Measurements from ENCODE around the gene SGCE.
A peak's percentile ranks its signal among the peaks of the same experiment; 100 is the strongest.

SGCE gene

DNA sequence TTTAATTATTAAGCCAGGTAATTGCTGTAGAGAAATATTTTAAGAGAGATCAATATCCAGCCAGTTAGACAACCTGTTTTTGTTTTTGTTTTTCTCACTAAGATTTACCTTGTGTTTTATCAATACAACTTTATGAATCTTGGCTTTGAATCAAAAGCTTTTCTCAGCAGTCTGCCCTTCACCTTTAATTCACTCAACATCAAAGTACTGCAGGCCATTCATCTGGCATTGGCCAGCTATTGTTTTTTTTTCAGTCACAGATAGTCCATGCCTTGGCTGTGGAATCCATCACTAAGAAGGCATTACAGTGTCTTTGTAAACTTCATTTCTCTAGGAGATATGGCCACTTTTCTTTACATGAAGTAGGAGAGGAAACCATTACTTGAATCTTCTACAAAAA is 20.2 kb downstream of the SGCE start:
- no peak overlapping the region for H3K4me3 ChIP-seq (ENCODE audit: low read length)
- DNase-seq (ENCODE audit: low read depth): no peak
- TF ChIP-seq, protein P1, sequence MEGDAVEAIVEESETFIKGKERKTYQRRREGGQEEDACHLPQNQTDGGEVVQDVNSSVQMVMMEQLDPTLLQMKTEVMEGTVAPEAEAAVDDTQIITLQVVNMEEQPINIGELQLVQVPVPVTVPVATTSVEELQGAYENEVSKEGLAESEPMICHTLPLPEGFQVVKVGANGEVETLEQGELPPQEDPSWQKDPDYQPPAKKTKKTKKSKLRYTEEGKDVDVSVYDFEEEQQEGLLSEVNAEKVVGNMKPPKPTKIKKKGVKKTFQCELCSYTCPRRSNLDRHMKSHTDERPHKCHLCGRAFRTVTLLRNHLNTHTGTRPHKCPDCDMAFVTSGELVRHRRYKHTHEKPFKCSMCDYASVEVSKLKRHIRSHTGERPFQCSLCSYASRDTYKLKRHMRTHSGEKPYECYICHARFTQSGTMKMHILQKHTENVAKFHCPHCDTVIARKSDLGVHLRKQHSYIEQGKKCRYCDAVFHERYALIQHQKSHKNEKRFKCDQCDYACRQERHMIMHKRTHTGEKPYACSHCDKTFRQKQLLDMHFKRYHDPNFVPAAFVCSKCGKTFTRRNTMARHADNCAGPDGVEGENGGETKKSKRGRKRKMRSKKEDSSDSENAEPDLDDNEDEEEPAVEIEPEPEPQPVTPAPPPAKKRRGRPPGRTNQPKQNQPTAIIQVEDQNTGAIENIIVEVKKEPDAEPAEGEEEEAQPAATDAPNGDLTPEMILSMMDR (IDR thresholded peaks at IDR 0.05; ENCODE audit: insufficient read depth, low read depth, low read length, missing control alignments): no peak

DNA sequence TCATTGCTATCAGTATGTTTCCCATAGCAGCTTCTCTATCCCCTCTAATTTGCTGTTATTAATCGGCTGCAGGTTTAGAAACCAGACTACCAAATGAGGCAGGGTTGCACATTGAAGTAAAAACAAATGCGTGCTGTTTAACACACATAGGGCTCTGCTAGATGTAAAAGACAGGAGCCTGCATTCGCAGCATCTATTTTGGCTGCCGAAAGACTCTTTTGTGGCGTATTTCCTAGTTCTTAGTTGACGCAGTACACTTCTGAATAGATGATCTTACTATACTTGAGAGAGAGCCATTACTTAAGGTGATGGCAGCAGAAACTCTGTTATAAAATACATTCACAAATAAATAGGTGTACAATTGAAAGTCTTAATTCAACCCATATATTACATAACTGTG is 21.4 kb downstream of the SGCE start:
- DNase-seq (ENCODE audit: low read depth): no peak
- no peak overlapping the region for H3K4me3 ChIP-seq (ENCODE audit: low read length)
- TF ChIP-seq, protein P1 (IDR thresholded peaks at IDR 0.05; ENCODE audit: insufficient read depth, low read depth, low read length, missing control alignments): no peak

DNA sequence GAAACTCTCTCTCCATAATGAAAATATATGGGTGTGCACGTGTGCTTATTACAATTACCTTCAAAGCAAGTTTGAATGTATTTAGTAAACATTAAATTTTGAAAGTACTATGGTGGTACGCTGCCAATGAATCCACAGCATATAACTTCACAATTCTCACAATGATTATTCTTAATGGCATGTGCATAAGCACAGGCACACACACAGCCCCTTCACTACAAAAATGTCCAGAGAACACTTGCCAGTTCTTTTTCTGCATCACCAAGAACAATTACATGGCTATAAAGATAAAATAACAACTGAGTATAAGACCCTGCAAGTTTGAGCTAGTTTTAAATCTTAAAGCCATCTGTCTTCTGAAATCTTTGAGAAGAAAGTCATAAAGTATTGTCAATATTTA is 22.2 kb downstream of the SGCE start:
- no peak overlapping the region for H3K4me3 ChIP-seq (ENCODE audit: low read length)
- no peak for DNase-seq (ENCODE audit: low read depth)
- TF ChIP-seq, protein P1 (IDR thresholded peaks at IDR 0.05; ENCODE audit: insufficient read depth, low read depth, low read length, missing control alignments): no peak

DNA sequence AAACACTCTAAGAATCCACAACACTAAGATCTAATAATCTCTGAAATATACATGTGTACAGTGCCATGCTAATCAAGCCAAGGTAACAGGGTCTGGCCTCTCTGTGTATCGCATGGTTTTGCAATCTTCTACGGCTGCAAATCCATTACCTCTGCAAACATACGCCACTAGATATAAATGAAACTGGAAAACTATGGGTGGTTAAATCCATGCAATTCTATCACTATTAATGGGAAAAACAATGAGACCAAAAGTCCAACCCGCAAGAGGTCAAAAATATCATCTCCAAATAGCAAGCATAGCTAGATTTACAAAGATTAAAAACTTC is 23.0 kb downstream of the SGCE start:
- H3K4me3 ChIP-seq (ENCODE audit: low read length): no peak overlapping the region
- TF ChIP-seq, protein P1 (IDR thresholded peaks at IDR 0.05; ENCODE audit: insufficient read depth, low read depth, low read length, missing control alignments): no peak

DNA sequence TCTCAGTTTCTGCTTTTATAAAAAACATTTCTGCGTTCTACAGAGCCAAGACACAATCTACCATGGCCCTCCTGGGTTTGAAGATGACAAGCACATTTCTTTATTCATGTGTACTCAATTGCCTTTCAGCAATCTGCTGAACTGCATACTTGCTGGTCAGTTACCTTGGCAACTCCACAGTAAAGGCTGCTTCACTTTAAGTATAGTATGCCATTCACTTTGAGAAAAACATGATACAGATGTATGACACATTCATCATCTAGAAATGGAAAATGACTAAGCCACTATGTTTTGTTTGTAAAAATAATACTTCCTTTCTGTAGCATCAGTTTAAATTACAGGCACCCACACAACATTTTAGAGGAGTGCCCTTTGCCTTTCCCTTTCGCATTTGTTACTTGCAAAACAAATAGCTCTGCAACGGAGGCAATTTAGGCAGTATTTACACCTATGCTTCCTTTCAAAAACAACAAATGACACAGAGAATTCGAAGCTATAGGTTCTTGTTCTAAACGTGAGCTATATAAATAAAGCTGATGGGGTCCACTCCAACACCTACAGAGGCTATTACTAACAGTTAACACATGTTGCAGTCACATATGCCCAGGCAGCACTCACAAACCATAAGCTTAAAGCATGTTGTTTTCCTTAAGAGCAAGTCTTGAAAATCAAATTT is 23.5 kb downstream of the SGCE start:
- H3K4me3 ChIP-seq (ENCODE audit: low read length): no peak overlapping the region
- DNase-seq (ENCODE audit: low read depth): peak; percentile 83
- TF ChIP-seq, protein P1 (IDR thresholded peaks at IDR 0.05; ENCODE audit: insufficient read depth, low read depth, low read length, missing control alignments): no peak

More for the DNA sequence above, 23.0 kb downstream of the SGCE start:
- no peak for DNase-seq (ENCODE audit: low read depth)

DNA sequence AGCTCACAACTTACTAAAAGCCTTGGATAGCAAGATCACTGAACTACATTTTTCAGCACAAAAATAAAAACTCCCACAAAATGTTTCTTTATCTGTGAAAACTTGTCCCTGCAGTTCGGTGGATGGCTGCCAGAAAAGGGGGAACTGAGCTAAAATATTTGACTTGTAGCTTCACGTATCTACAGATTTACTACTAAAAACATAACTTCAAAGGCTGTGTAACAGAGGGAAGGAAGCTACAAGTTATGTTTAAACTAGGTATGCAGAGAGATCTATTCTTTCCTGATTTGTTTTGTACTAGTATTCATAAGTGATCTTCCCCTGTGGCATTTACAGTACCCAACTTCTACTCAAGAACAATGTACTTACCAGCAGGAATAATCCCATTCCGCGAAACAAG is 25.1 kb downstream of the SGCE start:
- TF ChIP-seq, protein P1 (IDR thresholded peaks at IDR 0.05; ENCODE audit: insufficient read depth, low read depth, low read length, missing control alignments): no peak
- DNase-seq (ENCODE audit: low read depth): no peak
- H3K4me3 ChIP-seq (ENCODE audit: low read length): no peak overlapping the region

DNA sequence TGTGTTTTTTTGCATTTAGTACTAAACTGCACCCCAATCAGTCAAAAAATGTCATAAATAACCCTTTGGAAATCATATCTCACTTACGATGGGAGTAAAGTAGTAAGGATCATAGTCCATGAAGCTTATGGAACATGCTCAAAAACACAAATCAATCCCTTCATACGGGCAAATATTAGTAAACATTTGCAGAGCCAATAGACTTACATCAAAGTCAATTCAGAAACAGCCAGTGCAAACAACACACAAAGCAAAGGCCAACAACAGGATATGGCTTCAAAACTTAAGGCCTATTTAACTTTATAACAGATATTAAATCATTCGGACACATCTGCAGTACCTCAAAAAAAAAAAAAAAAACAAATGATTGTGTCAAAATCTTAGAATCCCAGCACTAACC is 32.1 kb downstream of the SGCE start:
- no peak overlapping the region for H3K4me3 ChIP-seq (ENCODE audit: low read length)
- TF ChIP-seq, protein P1 (IDR thresholded peaks at IDR 0.05; ENCODE audit: insufficient read depth, low read depth, low read length, missing control alignments): no peak
- no peak for DNase-seq (ENCODE audit: low read depth)
